ENCODE results near the gene STAT2. TPM values are rescaled to one million over a fixed set of nuclear protein-coding genes. Genes with fewer than 3 reads are reported as not detected.
"Not testable (repeated sequence)": the region's sequence is repeated elsewhere in the genome, so short reads cannot be mapped to it uniquely, and the experiment has no call there.

Gene STAT2
- total RNA-seq, 3 donors from 2014 or later (not counting 1 experiment from before 2014, with no cell fraction given): 140 to 157 (median 143) TPM

GRCh38 chr12:56337753-56338251 lies 22.1 kb downstream of the STAT2 start:
- TF ChIP-seq, protein P1, sequence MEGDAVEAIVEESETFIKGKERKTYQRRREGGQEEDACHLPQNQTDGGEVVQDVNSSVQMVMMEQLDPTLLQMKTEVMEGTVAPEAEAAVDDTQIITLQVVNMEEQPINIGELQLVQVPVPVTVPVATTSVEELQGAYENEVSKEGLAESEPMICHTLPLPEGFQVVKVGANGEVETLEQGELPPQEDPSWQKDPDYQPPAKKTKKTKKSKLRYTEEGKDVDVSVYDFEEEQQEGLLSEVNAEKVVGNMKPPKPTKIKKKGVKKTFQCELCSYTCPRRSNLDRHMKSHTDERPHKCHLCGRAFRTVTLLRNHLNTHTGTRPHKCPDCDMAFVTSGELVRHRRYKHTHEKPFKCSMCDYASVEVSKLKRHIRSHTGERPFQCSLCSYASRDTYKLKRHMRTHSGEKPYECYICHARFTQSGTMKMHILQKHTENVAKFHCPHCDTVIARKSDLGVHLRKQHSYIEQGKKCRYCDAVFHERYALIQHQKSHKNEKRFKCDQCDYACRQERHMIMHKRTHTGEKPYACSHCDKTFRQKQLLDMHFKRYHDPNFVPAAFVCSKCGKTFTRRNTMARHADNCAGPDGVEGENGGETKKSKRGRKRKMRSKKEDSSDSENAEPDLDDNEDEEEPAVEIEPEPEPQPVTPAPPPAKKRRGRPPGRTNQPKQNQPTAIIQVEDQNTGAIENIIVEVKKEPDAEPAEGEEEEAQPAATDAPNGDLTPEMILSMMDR (IDR thresholded peaks at IDR 0.05): no peak
- H3K27me3 Mint-ChIP-seq (ENCODE audit: low read depth in 2 of 2): no peaks in the 10 kb centered on the region
- no peak overlapping the region for H3K4me3 Mint-ChIP-seq
- Histone ChIP-seq H3K27ac (ENCODE audit: low read length) (peak overlapping the region; percentile 32), H3K4me3 (ENCODE audit: low read length) (no peak overlapping the region), H3K4me1 (ENCODE audit: control insufficient read depth, insufficient read depth, low read length) (peaks cover 38% of the 10 kb centered on the region), H3K27me3 (ENCODE audit: control insufficient read depth, insufficient read depth, low read length) (no peaks in the 10 kb centered on the region), H3K36me3 (ENCODE audit: control insufficient read depth, insufficient read depth, low read length) (peaks cover 5% of the 10 kb centered on the region), H3K9me3 (ENCODE audit: control insufficient read depth, insufficient read depth, low read length) (no peaks in the 10 kb centered on the region)
- DNase-seq: peak in 1 of 2 donors; percentile 29
- ATAC-seq: no peak
- H3K4me1 Mint-ChIP-seq: peaks cover 17 to 30% of the 10 kb centered on the region in 2 donors
- intact Hi-C loops (cut with micrococcal nuclease): no loop called here
- peak overlapping the region in 1 of 2 donors; percentile 91 for H3K27ac Mint-ChIP-seq
- H3K36me3 Mint-ChIP-seq: peaks cover 3% of the 10 kb centered on the region
- WGBS (ENCODE audit: insufficient coverage): 93% methylated on average over 8 of the region's 8 CpGs
- H3K9me3 Mint-ChIP-seq: no peaks in the 10 kb centered on the region

DNA sequence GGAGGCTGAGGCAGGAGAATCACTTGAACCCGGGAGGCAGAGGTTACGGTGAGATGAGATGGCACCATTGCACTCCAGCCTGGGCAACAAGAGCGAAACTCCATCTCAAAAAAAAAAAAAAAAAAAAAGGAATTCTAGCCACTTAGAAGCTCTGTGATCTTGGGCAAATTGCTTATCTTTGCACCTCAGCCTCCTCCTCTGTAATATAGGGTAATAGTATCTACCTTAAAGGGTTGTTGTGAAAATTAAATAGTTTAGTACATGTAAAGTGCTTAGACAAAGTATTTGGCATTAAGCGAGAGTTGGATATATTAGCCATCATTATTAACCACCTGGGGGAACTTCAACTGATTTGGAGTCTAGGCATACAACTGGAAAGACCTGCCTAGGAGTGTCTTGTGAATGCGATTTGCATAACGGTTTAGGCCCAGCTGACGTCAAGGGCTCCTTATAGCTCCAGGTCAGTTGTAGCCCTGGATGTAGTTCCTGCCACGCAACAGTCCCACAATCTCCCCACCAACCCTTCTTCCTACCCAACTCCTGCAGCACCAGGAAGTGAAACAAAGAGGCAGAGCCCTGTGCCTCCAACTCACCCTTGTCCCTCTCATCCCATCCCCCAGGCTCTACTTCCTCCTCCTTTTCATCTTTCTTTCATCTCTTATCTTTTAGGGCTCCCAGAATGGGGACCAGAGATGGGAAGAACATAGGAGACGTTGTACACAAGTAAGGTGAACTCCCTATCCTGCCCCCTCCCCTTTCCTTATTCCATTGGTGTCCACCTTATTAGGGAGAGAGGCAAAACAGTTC lies 23.3 kb downstream of the STAT2 start:
- TF ChIP-seq, protein P1 (IDR thresholded peaks at IDR 0.05): no peak
- intact Hi-C loops (cut with micrococcal nuclease): no loop called here
- Histone ChIP-seq H3K36me3 (ENCODE audit: control insufficient read depth, insufficient read depth, low read length) (peaks cover 1% of the 10 kb centered on the region), H3K4me3 (ENCODE audit: low read length) (no peak overlapping the region), H3K4me1 (ENCODE audit: control insufficient read depth, insufficient read depth, low read length) (peaks cover 42% of the 10 kb centered on the region), H3K9me3 (ENCODE audit: control insufficient read depth, insufficient read depth, low read length) (no peaks in the 10 kb centered on the region), H3K27me3 (ENCODE audit: control insufficient read depth, insufficient read depth, low read length) (no peaks in the 10 kb centered on the region), H3K27ac (ENCODE audit: low read length) (no peak overlapping the region)
- no peaks in the 10 kb centered on the region for H3K27me3 Mint-ChIP-seq (ENCODE audit: low read depth in 2 of 2)
- peak in 1 of 2 donors; percentile 19 for DNase-seq
- H3K4me1 Mint-ChIP-seq: peaks cover 19 to 33% of the 10 kb centered on the region in 2 donors
- no peaks in the 10 kb centered on the region for H3K36me3 Mint-ChIP-seq
- H3K4me3 Mint-ChIP-seq: no peak overlapping the region
- ATAC-seq: no peak
- H3K9me3 Mint-ChIP-seq: no peaks in the 10 kb centered on the region
- WGBS (ENCODE audit: insufficient coverage): 93% methylated on average over 7 of the region's 9 CpGs
- H3K27ac Mint-ChIP-seq: peak overlapping the region; percentile 8 to 11

- not testable (repeated sequence) for ATAC-seq; H3K27ac Mint-ChIP-seq; H3K27me3 Mint-ChIP-seq (ENCODE audit: low read depth in 2 of 2); H3K9me3 ChIP-seq (ENCODE audit: control insufficient read depth, insufficient read depth, low read length); H3K27me3 ChIP-seq (ENCODE audit: control insufficient read depth, insufficient read depth, low read length); H3K4me3 Mint-ChIP-seq; H3K9me3 Mint-ChIP-seq; H3K27ac ChIP-seq (ENCODE audit: low read length); H3K4me3 ChIP-seq (ENCODE audit: low read length); DNase-seq; H3K36me3 ChIP-seq (ENCODE audit: control insufficient read depth, insufficient read depth, low read length); H3K36me3 Mint-ChIP-seq
- peaks cover 42% of the 10 kb centered on the region for H3K4me1 ChIP-seq (ENCODE audit: control insufficient read depth, insufficient read depth, low read length)
- WGBS (ENCODE audit: insufficient coverage): over 99% methylated on average over 8 of the region's 8 CpGs
- H3K4me1 Mint-ChIP-seq: peaks cover 19 to 38% of the 10 kb centered on the region in 2 donors
- intact Hi-C loops (cut with micrococcal nuclease): loop anchor here (2.0 kb wide), 1 partner anchor 69 kb away; the partner anchor contains the start of gene COQ10A
Observed at GRCh38 chr12:56335527-56335926, 24.4 kb downstream of the STAT2 start.

GRCh38 chr12:56334490-56334793 lies 25.5 kb downstream of the STAT2 start:
- H3K27ac Mint-ChIP-seq: peak overlapping the region; percentile 99
- no peaks in the 10 kb centered on the region for H3K36me3 Mint-ChIP-seq
- H3K27me3 Mint-ChIP-seq (ENCODE audit: low read depth in 2 of 2): no peaks in the 10 kb centered on the region
- H3K4me1 Mint-ChIP-seq: peaks cover 19 to 38% of the 10 kb centered on the region in 2 donors
- H3K4me3 Mint-ChIP-seq: peak overlapping the region; percentile 93
- ATAC-seq (no peak), DNase-seq (no peak)
- intact Hi-C loops (cut with micrococcal nuclease): loop anchor here (1.0 to 5.0 kb wide), 4 partner anchors 18 to 133 kb away; partner anchors contain the start of genes COQ10A, SPRYD4 and STAT2
- 7% methylated on average over 5 of the region's 6 CpGs for WGBS (ENCODE audit: insufficient coverage)
- Histone ChIP-seq H3K27me3 (ENCODE audit: control insufficient read depth, insufficient read depth, low read length) (no peaks in the 10 kb centered on the region), H3K27ac (ENCODE audit: low read length) (peak overlapping the region; percentile 99), H3K4me3 (ENCODE audit: low read length) (peak overlapping the region; percentile 77), H3K4me1 (ENCODE audit: control insufficient read depth, insufficient read depth, low read length) (peaks cover 37% of the 10 kb centered on the region), H3K9me3 (ENCODE audit: control insufficient read depth, insufficient read depth, low read length) (no peaks in the 10 kb centered on the region), H3K36me3 (ENCODE audit: control insufficient read depth, insufficient read depth, low read length) (no peaks in the 10 kb centered on the region)
- TF ChIP-seq, protein P1 (IDR thresholded peaks at IDR 0.05): no peak
- no peaks in the 10 kb centered on the region for H3K9me3 Mint-ChIP-seq

Data from natural killer cell (primary cell).